ENCODE data around the gene ARHGEF25. TPM values are rescaled to one million over a fixed set of nuclear protein-coding genes. Genes with fewer than 3 reads are reported as not detected.

ARHGEF25 gene
- total and polyA plus RNA-seq, 2 of the 13 experiments (the other 11 are each of a cell fraction or from before 2014, with no cell fraction given) = 11.5 to 12.5 TPM

GRCh38 chr12:57605811-57606311, 5.4 kb upstream of the ARHGEF25 start:
- ATAC-seq = no peak
- CTCF ChIA-PET (ENCODE audit: low intra/inter-chr PET ratio, low total read pairs) = no interaction called here
- in situ Hi-C loops (cut with HindIII; ENCODE audit: extremely low pct_ligation_motif_present, low pct_unique_long_range_greater_than_20kb) = no loop called here
- Histone ChIP-seq H2AFZ (ENCODE audit: low read length) (no peak overlapping the region), H3K9ac (ENCODE audit: insufficient read depth, low read depth, low read length) (no peak overlapping the region), H3K4me3 (replicated peaks in 1 of 3; ENCODE audit: insufficient read depth in 1 of 3, low read depth in 2 of 3, low read length in 3 of 3) (0 out of 6 replicates have a peak overlapping the region, but pooled peaks of 1 of the 3 experiments have one; percentile 84), H3K9me3 (ENCODE audit: low read length) (no peaks in the 10 kb centered on the region), H3K4me2 (ENCODE audit: low read depth, low read length) (peak overlapping the region; percentile 92), H3K27me3 (ENCODE audit: control insufficient read depth in 1 of 2, insufficient read depth in 2 of 2, low read length in 2 of 2) (peaks cover 0 to 21% of the 10 kb centered on the region in 2 experiments; a peak in 1 of 5 replicates), H3K79me2 (ENCODE audit: insufficient read depth, low read length) (no peaks in the 10 kb centered on the region), H4K20me1 (ENCODE audit: insufficient read depth, low read length) (no peaks in the 10 kb centered on the region; the same call in 1 of the 2 replicates), H3K36me3 (replicated peaks in 1 of 2; ENCODE audit: control insufficient read depth in 1 of 2, insufficient read depth in 2 of 2, low read length in 2 of 2) (peaks cover 2 to 8% of the 10 kb centered on the region in 2 experiments; a peak in 3 of 5 replicates), H3K4me1 (ENCODE audit: insufficient read depth, low read length) (peaks cover 35% of the 10 kb centered on the region), H3K27ac (ENCODE audit: extremely low read length, insufficient read depth, low read length) (no peak overlapping the region)
- no peak for FAIRE-seq
- no TSS peak for BruUV-seq (replicated peaks)
- 79% methylated on average over 4 of the region's 4 CpGs for WGBS (ENCODE audit: low lambda C conversion rate)
- TF ChIP-seq ZNF326 (CRISPR knock-in tag; IDR thresholded peaks at IDR 0.05; ENCODE audit: borderline replicate concordance) = no peak
- no peak for TF ChIP-seq KDM3A (CRISPR knock-in tag; IDR thresholded peaks at IDR 0.05; ENCODE audit: low read depth)
- no peak for TF ChIP-seq CC2D1A (CRISPR knock-in tag; IDR thresholded peaks at IDR 0.05)
- TF ChIP-seq E2F5 (CRISPR knock-in tag; conservative IDR thresholded peaks at IDR 0.05) = no peak
- TF ChIP-seq ZNF75D (CRISPR knock-in tag; IDR thresholded peaks at IDR 0.05; ENCODE audit: borderline replicate concordance) = no peak
- no peak for TF ChIP-seq MIXL1 (CRISPR knock-in tag; IDR thresholded peaks at IDR 0.05)
- no peak for TF ChIP-seq ESRRA (CRISPR knock-in tag; IDR thresholded peaks at IDR 0.05; ENCODE audit: low read depth)
- no peak for TF ChIP-seq ZNF460 (CRISPR knock-in tag; IDR thresholded peaks at IDR 0.05; ENCODE audit: borderline replicate concordance)
- no peak for TF ChIP-seq NFYC (CRISPR knock-in tag; IDR thresholded peaks at IDR 0.05)
- TF ChIP-seq ZFP41 (CRISPR knock-in tag; IDR thresholded peaks at IDR 0.05; ENCODE audit: borderline replicate concordance) = no peak
- no peak for TF ChIP-seq THRA (CRISPR knock-in tag; IDR thresholded peaks at IDR 0.05; ENCODE audit: borderline replicate concordance)
- no peak for TF ChIP-seq ZNF749 (CRISPR knock-in tag; IDR thresholded peaks at IDR 0.05; ENCODE audit: borderline replicate concordance)
- TF ChIP-seq DNMT1 (CRISPR knock-in tag; IDR thresholded peaks at IDR 0.05) = no peak
- no peak for TF ChIP-seq ZNF720 (CRISPR knock-in tag; IDR thresholded peaks at IDR 0.05)
- POLR2A ChIA-PET = interaction anchor here (1.4 to 5.4 kb wide), 3 partner anchors 14 to 87 kb away, joined by 3 to 26 read pairs (median 7); partner anchors contain the start of gene PIP4K2C
- DNase-seq (ENCODE audit: low spot score) = no peak
- intact Hi-C loops (cut with micrococcal nuclease; ENCODE audit: unreplicated experiment) = no loop called here
